WTC11 (cell line): ENCODE results near the gene ADA. TPM values are rescaled to one million over a fixed set of nuclear protein-coding genes. Genes with fewer than 3 reads are reported as not detected.

Source experiments
- ATAC-seq: fragments of 200-7000 bp; cut with Tn5 transposase; 2 replicates; pipeline ENCODE4 v1.10.0; 2021; ENCODE audit warnings: mild to moderate bottlenecking, moderate library complexity
- CTCF ChIA-PET: fragments of 300-600 bp; sonication (Branson Sonifier 250); formaldehyde crosslinking; loops from one replicate; lab custom pipeline; 2021; ENCODE audit warnings: antibody characterized with exemption; lab: Charles Lee
- POLR2A ChIA-PET: fragments of 350-600 bp; sonication (Branson Sonifier 250); formaldehyde crosslinking; loops from one replicate; lab custom pipeline; 2021; ENCODE audit warnings: antibody characterized with exemption; lab: Charles Lee
- DNase-seq: peaks from one replicate; pipeline ENCODE4 v3.0.0; 2021; ENCODE audit warnings: low spot score
- H3K27ac Mint-ChIP-seq: 2 replicates; pipeline ENCODE4 v1.8.0; 2021; ENCODE audit warnings: mixed read lengths
- H3K27me3 Mint-ChIP-seq: 2 replicates; pipeline ENCODE4 v1.8.0; 2021; ENCODE audit warnings: low read depth, mild to moderate bottlenecking, moderate library complexity, mixed read lengths
- H3K36me3 Mint-ChIP-seq: 2 replicates; pipeline ENCODE4 v1.8.0; 2021; ENCODE audit warnings: mixed read lengths
- H3K4me1 Mint-ChIP-seq: 2 replicates; pipeline ENCODE4 v1.8.0; 2022; ENCODE audit warnings: mixed read lengths
- H3K4me3 Mint-ChIP-seq: 2 replicates; pipeline ENCODE4 v1.8.0; 2021; ENCODE audit warnings: mild to moderate bottlenecking, moderate library complexity, mixed read lengths
- H3K9me3 Mint-ChIP-seq: 2 replicates; pipeline ENCODE4 v1.8.0; 2021; ENCODE audit warnings: mixed read lengths
- AFF4 ChIP-seq: sonication (generic); formaldehyde crosslinking; IDR thresholded peaks from 2 replicates; pipeline ENCODE4 v1.8.1; 2023; ENCODE audit warnings: mild to moderate bottlenecking, missing genetic modification reagents, borderline replicate concordance
- EMX1 ChIP-seq: fragments of 250-450 bp; sonication (Bioruptor Pico); IDR thresholded peaks from 2 replicates; pipeline ENCODE4 v1.8.0; 2021; ENCODE audit warnings: mild to moderate bottlenecking
- FOXJ3 ChIP-seq: sonication (generic); formaldehyde crosslinking; IDR thresholded peaks from 2 replicates; pipeline ENCODE4 v1.9.0; 2021; ENCODE audit warnings: missing genetic modification reagents, mild to moderate bottlenecking, borderline replicate concordance
- JAZF1 ChIP-seq: fragments of 250-450 bp; sonication (Bioruptor Pico); IDR thresholded peaks from 2 replicates; pipeline ENCODE4 v1.9.0; 2021; ENCODE audit warnings: moderate library complexity, mild to moderate bottlenecking, inconsistent platforms
- MXD4 ChIP-seq: fragments of 250-450 bp; sonication (Bioruptor Pico); IDR thresholded peaks from 2 replicates; pipeline ENCODE4 v1.8.0; 2021; ENCODE audit warnings: mild to moderate bottlenecking, moderate library complexity, borderline replicate concordance
- NR2C2 ChIP-seq: sonication (generic); formaldehyde crosslinking; IDR thresholded peaks from 2 replicates; pipeline ENCODE4 v1.8.0; 2022; ENCODE audit warnings: mild to moderate bottlenecking, missing genetic modification reagents
- PREB ChIP-seq: sonication (generic); formaldehyde crosslinking; IDR thresholded peaks from 2 replicates; pipeline ENCODE4 v1.8.1; 2022; ENCODE audit warnings: mild to moderate bottlenecking, missing genetic modification reagents, moderate library complexity, borderline replicate concordance
- PRRX2 ChIP-seq: fragments of 250-450 bp; sonication (Bioruptor Pico); IDR thresholded peaks from 2 replicates; pipeline ENCODE4 v1.8.0; 2021; ENCODE audit warnings: mild to moderate bottlenecking
- SMAD4 ChIP-seq: sonication (generic); formaldehyde crosslinking; IDR thresholded peaks from 2 replicates; pipeline ENCODE4 v1.8.0; 2022; ENCODE audit warnings: mild to moderate bottlenecking, missing genetic modification reagents
- STAT6 ChIP-seq: sonication (generic); formaldehyde crosslinking; conservative IDR thresholded peaks from 2 replicates; pipeline ENCODE4 v1.8.1; 2023; ENCODE audit warnings: mild to moderate bottlenecking, low read depth, missing genetic modification reagents, moderate library complexity
- TCF7 ChIP-seq: sonication (generic); formaldehyde crosslinking; IDR thresholded peaks from 2 replicates; pipeline ENCODE4 v1.8.0; 2022; ENCODE audit warnings: mild to moderate bottlenecking, low read depth, missing genetic modification reagents, moderate library complexity
- TEAD4 ChIP-seq: sonication (generic); formaldehyde crosslinking; IDR thresholded peaks from 2 replicates; pipeline ENCODE4 v1.8.0; 2022; ENCODE audit warnings: mild to moderate bottlenecking, missing genetic modification reagents
- ZNF317 ChIP-seq: sonication (generic); formaldehyde crosslinking; IDR thresholded peaks from 2 replicates; pipeline ENCODE4 v1.8.1; 2023; ENCODE audit warnings: low read depth, mild to moderate bottlenecking, moderate library complexity, missing genetic modification reagents, borderline replicate concordance
- total RNA-seq: library from RNA; stranded (reverse); gene quantifications from 3 replicates; pipeline ENCODE4 v1.2.3, GENCODE V29; 2021
- TF ChIP-seq, protein P1 (sequence below): sonication (generic); formaldehyde crosslinking; IDR thresholded peaks from 2 replicates; pipeline ENCODE4 v1.8.0; 2022; ENCODE audit warnings: missing genetic modification reagents

The ADA gene
- total RNA-seq, 1 experiment from 2014 or later, result 19.7 TPM

GRCh38 chr20:44686934-44687333 lies 35.4 kb upstream of the ADA start:
- H3K27me3 Mint-ChIP-seq, result peaks cover 13% of the 10 kb centered on the region
- TF ChIP-seq PRRX2 (CRISPR knock-in tag) (no peak), TEAD4 (CRISPR knock-in tag) (no peak), FOXJ3 (CRISPR knock-in tag) (no peak), SMAD4 (CRISPR knock-in tag) (no peak), EMX1 (no peak), JAZF1 (CRISPR knock-in tag) (no peak), PREB (no peak), ZNF317 (CRISPR knock-in tag) (no peak), MXD4 (CRISPR knock-in tag) (no peak), TCF7 (CRISPR knock-in tag) (no peak), STAT6 (no peak), NR2C2 (CRISPR knock-in tag) (no peak), AFF4 (CRISPR knock-in tag) (no peak)
- TF ChIP-seq, protein P1, sequence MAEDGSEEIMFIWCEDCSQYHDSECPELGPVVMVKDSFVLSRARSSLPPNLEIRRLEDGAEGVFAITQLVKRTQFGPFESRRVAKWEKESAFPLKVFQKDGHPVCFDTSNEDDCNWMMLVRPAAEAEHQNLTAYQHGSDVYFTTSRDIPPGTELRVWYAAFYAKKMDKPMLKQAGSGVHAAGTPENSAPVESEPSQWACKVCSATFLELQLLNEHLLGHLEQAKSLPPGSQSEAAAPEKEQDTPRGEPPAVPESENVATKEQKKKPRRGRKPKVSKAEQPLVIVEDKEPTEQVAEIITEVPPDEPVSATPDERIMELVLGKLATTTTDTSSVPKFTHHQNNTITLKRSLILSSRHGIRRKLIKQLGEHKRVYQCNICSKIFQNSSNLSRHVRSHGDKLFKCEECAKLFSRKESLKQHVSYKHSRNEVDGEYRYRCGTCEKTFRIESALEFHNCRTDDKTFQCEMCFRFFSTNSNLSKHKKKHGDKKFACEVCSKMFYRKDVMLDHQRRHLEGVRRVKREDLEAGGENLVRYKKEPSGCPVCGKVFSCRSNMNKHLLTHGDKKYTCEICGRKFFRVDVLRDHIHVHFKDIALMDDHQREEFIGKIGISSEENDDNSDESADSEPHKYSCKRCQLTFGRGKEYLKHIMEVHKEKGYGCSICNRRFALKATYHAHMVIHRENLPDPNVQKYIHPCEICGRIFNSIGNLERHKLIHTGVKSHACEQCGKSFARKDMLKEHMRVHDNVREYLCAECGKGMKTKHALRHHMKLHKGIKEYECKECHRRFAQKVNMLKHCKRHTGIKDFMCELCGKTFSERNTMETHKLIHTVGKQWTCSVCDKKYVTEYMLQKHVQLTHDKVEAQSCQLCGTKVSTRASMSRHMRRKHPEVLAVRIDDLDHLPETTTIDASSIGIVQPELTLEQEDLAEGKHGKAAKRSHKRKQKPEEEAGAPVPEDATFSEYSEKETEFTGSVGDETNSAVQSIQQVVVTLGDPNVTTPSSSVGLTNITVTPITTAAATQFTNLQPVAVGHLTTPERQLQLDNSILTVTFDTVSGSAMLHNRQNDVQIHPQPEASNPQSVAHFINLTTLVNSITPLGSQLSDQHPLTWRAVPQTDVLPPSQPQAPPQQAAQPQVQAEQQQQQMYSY (CRISPR knock-in tag), result no peak
- peaks cover 20% of the 10 kb centered on the region for H3K4me1 Mint-ChIP-seq
- peaks cover 9% of the 10 kb centered on the region for H3K9me3 Mint-ChIP-seq
- POLR2A ChIA-PET, result interaction anchor here (0.5 kb wide), 1 partner anchor 35 kb away, joined by 3 read pairs; no protein-coding TSS in a partner anchor
- no peak overlapping the region for H3K27ac Mint-ChIP-seq
- H3K4me3 Mint-ChIP-seq, result no peak overlapping the region
- CTCF ChIA-PET, result no interaction called here
- H3K36me3 Mint-ChIP-seq, result peaks cover 3% of the 10 kb centered on the region; the same call in 1 of the 2 replicates
- ATAC-seq (no peak), DNase-seq (no peak)
